HG02763 (cell line): ENCODE measurements around the gene JARID2.

ENCODE experiments used
- ATAC-seq: cut with Tn5 transposase; IDR thresholded peaks from one replicate; pipeline ENCODE4 v1.9.1; 2021; ENCODE audit warnings: mild to moderate bottlenecking, moderate library complexity; ENCODE audit not compliant: unreplicated experiment

Gene JARID2

GRCh38 chr6:15368873-15369272 is 123.0 kb downstream of the JARID2 start:
- ATAC-seq, result no peak

- ATAC-seq, result no peak
Measured at GRCh38 chr6:15369838-15370237, 124.0 kb downstream of the JARID2 start.

- ATAC-seq, result no peak
Measured at GRCh38 chr6:15370733-15371671, 125.1 kb downstream of the JARID2 start.

GRCh38 chr6:15372932-15373331 is 127.1 kb downstream of the JARID2 start:
- ATAC-seq, result no peak

GRCh38 chr6:15374119-15374518 is 128.2 kb downstream of the JARID2 start:
- no peak for ATAC-seq

- no peak for ATAC-seq
Measured at GRCh38 chr6:15375018-15375417, 129.1 kb downstream of the JARID2 start.

- ATAC-seq, result no peak
Measured at GRCh38 chr6:15375638-15376290, 129.9 kb downstream of the JARID2 start.

- ATAC-seq, result no peak
Measured at GRCh38 chr6:15376900-15377487, 131.1 kb downstream of the JARID2 start.

GRCh38 chr6:15378272-15378671 is 132.4 kb downstream of the JARID2 start:
- no peak for ATAC-seq

GRCh38 chr6:15378866-15379265 is 133.0 kb downstream of the JARID2 start:
- no peak for ATAC-seq

GRCh38 chr6:15380351-15380750 is 134.5 kb downstream of the JARID2 start:
- no peak for ATAC-seq

GRCh38 chr6:15382089-15382488 is 136.2 kb downstream of the JARID2 start:
- no peak for ATAC-seq

GRCh38 chr6:15382712-15383111 is 136.8 kb downstream of the JARID2 start:
- ATAC-seq, result no peak

GRCh38 chr6:15384901-15385300 is 139.0 kb downstream of the JARID2 start:
- ATAC-seq, result no peak

- ATAC-seq, result no peak
Measured at GRCh38 chr6:15385521-15385920, 139.7 kb downstream of the JARID2 start.

- ATAC-seq, result no peak
Measured at GRCh38 chr6:15386110-15386755, 140.4 kb downstream of the JARID2 start.

GRCh38 chr6:15386756-15387112 is 140.9 kb downstream of the JARID2 start:
- no peak for ATAC-seq

GRCh38 chr6:15387118-15387517 is 141.2 kb downstream of the JARID2 start:
- ATAC-seq, result no peak

- no peak for ATAC-seq
Measured at GRCh38 chr6:15389084-15389764, 143.4 kb downstream of the JARID2 start.

- ATAC-seq, result no peak
Measured at GRCh38 chr6:15389765-15390723, 144.2 kb downstream of the JARID2 start.
